GM21381 (cell line): Measurements from ENCODE around the gene CCDC186.

Experiments
- ATAC-seq: cut with Tn5 transposase; IDR thresholded peaks from one replicate; pipeline ENCODE4 v1.9.1; 2021; ENCODE audit warnings: mild to moderate bottlenecking, moderate library complexity; ENCODE audit not compliant: unreplicated experiment

The CCDC186 gene

GRCh38 chr10:114073395-114074186 is 100.4 kb downstream of the CCDC186 start:
- ATAC-seq: no peak

- ATAC-seq: no peak
Measured at GRCh38 chr10:114071178-114071577, 102.8 kb downstream of the CCDC186 start.
